ENCODE measurements around the gene DACT2.

- TF ChIP-seq CTCF (IDR thresholded peaks at IDR 0.05): no peak
- no peak for TF ChIP-seq ZFX (IDR thresholded peaks at IDR 0.05; ENCODE audit: borderline replicate concordance)
These were observed 28.1 kb downstream of the DACT2 start for GRCh38 chr6:168291450-168291849.
